GM12875 (cell line): ENCODE data around the gene NRAP.

Experiments used
- H3K4me3 ChIP-seq: one replicate; pipeline ENCODE4 v1.5.1; 2011; ENCODE audit warnings: low read depth, low read length, control low read depth
- CTCF ChIP-seq: IDR thresholded peaks from 2 replicates; pipeline ENCODE4 v1.5.1; 2011; ENCODE audit warnings: low read depth, mild to moderate bottlenecking, control low read depth, inconsistent platforms, low read length, moderate library complexity, borderline replicate concordance; ENCODE audit not compliant: insufficient read depth

NRAP gene

GRCh38 chr10:113639966-113640365 lies 23.9 kb downstream of the NRAP start:
- TF ChIP-seq CTCF: no peak

GRCh38 chr10:113631684-113632367 lies 32.0 kb downstream of the NRAP start:
- TF ChIP-seq CTCF: no peak
- no peak overlapping the region for H3K4me3 ChIP-seq

More at GRCh38 chr10:113639966-113640365, 23.9 kb downstream of the NRAP start:
- H3K4me3 ChIP-seq: no peak overlapping the region

GRCh38 chr10:113630929-113631533 lies 32.8 kb downstream of the NRAP start:
- no peak for TF ChIP-seq CTCF

GRCh38 chr10:113628607-113629153 lies 35.2 kb downstream of the NRAP start:
- no peak overlapping the region for H3K4me3 ChIP-seq
- no peak for TF ChIP-seq CTCF

More at GRCh38 chr10:113630929-113631533, 32.8 kb downstream of the NRAP start:
- no peak overlapping the region for H3K4me3 ChIP-seq

GRCh38 chr10:113627836-113628235 lies 36.0 kb downstream of the NRAP start:
- no peak overlapping the region for H3K4me3 ChIP-seq
- TF ChIP-seq CTCF: no peak

- TF ChIP-seq CTCF: no peak
- no peak overlapping the region for H3K4me3 ChIP-seq
These were observed 37.0 kb downstream of the NRAP start for GRCh38 chr10:113626809-113627355.
